Measurements from ENCODE around the gene OSTM1. TPM values are rescaled to one million over a fixed set of nuclear protein-coding genes. Genes with fewer than 3 reads are reported as not detected.

Gene OSTM1
- total RNA-seq, 1 donor from 2014 or later = 40.3 TPM

GRCh38 chr6:108102965-108103364 lies 28.4 kb upstream of the OSTM1 start:
- DNase-seq (ENCODE audit: low spot score) = no peak

- no peak for DNase-seq (ENCODE audit: low spot score)
These were observed 25.5 kb upstream of the OSTM1 start for GRCh38 chr6:108100003-108100402.

- DNase-seq (ENCODE audit: low spot score) = no peak
These were observed 23.3 kb upstream of the OSTM1 start for GRCh38 chr6:108097882-108098281.

GRCh38 chr6:108093781-108094300 lies 19.3 kb upstream of the OSTM1 start:
- no peak for DNase-seq (ENCODE audit: low spot score)

GRCh38 chr6:108091288-108091687 lies 16.7 kb upstream of the OSTM1 start:
- DNase-seq (ENCODE audit: low spot score) = no peak

- no peak for DNase-seq (ENCODE audit: low spot score)
These were observed 8.8 kb upstream of the OSTM1 start for GRCh38 chr6:108083349-108083748.

- no peak for DNase-seq (ENCODE audit: low spot score)
These were observed 8.0 kb upstream of the OSTM1 start for GRCh38 chr6:108082539-108082938.

- DNase-seq (ENCODE audit: low spot score) = no peak
These were observed 5.7 kb upstream of the OSTM1 start for GRCh38 chr6:108080010-108080780.

- no peak for DNase-seq (ENCODE audit: low spot score)
These were observed 3.6 kb upstream of the OSTM1 start for GRCh38 chr6:108078191-108078590.

- DNase-seq (ENCODE audit: low spot score) = peak; percentile 48
These were observed 533 bp downstream of the OSTM1 start for GRCh38 chr6:108074057-108074358.

- DNase-seq (ENCODE audit: low spot score) = no peak
These were observed 2.7 kb downstream of the OSTM1 start for GRCh38 chr6:108071736-108072276.

- DNase-seq (ENCODE audit: low spot score) = no peak
These were observed 5.9 kb downstream of the OSTM1 start for GRCh38 chr6:108068618-108069017.

GRCh38 chr6:108068182-108068581 lies 6.4 kb downstream of the OSTM1 start:
- no peak for DNase-seq (ENCODE audit: low spot score)

GRCh38 chr6:108052706-108053105 lies 21.8 kb downstream of the OSTM1 start:
- DNase-seq (ENCODE audit: low spot score) = no peak

- no peak for DNase-seq (ENCODE audit: low spot score)
These were observed 23.1 kb downstream of the OSTM1 start for GRCh38 chr6:108051481-108051880.

- DNase-seq (ENCODE audit: low spot score) = no peak
These were observed 34.9 kb downstream of the OSTM1 start for GRCh38 chr6:108039681-108040080.

GRCh38 chr6:108036884-108037283 lies 37.7 kb downstream of the OSTM1 start:
- DNase-seq (ENCODE audit: low spot score) = no peak

GRCh38 chr6:108031968-108032367 lies 42.6 kb downstream of the OSTM1 start:
- no peak for DNase-seq (ENCODE audit: low spot score)

GRCh38 chr6:108030211-108030610 lies 44.3 kb downstream of the OSTM1 start:
- no peak for DNase-seq (ENCODE audit: low spot score)

GRCh38 chr6:108029226-108029921 lies 45.2 kb downstream of the OSTM1 start:
- no peak for DNase-seq (ENCODE audit: low spot score)

GRCh38 chr6:108027594-108027993 lies 46.9 kb downstream of the OSTM1 start:
- peak; percentile 58 for DNase-seq (ENCODE audit: low spot score)

GRCh38 chr6:108027056-108027455 lies 47.5 kb downstream of the OSTM1 start:
- DNase-seq (ENCODE audit: low spot score) = no peak

Data from ureter (tissue), 1 donor.